NCI-H82 treated with DMSO at 0.1 percent for 48 hours (cell line): ENCODE data around the gene MTR.

ENCODE experiments used
- DNase-seq: peaks from one replicate; lab custom pipeline; 2025; ENCODE audit not compliant: unreplicated experiment; lab: John Stamatoyannopoulos, UW

MTR gene

GRCh38 chr1:236774926-236775325 is 20.2 kb upstream of the MTR start:
- DNase-seq: no peak

GRCh38 chr1:236779312-236779711 is 15.8 kb upstream of the MTR start:
- no peak for DNase-seq

- no peak for DNase-seq
These were observed 9.6 kb upstream of the MTR start for GRCh38 chr1:236785477-236785876.

GRCh38 chr1:236786453-236786852 is 8.6 kb upstream of the MTR start:
- DNase-seq: no peak

GRCh38 chr1:236794585-236795034 is 482 bp upstream of the MTR start:
- no peak for DNase-seq

GRCh38 chr1:236795757-236796667 is 920 bp downstream of the MTR start:
- peak; percentile 17 for DNase-seq

- no peak for DNase-seq
These were observed 3.9 kb downstream of the MTR start for GRCh38 chr1:236799001-236799400.

- no peak for DNase-seq
These were observed 5.0 kb downstream of the MTR start for GRCh38 chr1:236800002-236800620.

- no peak for DNase-seq
These were observed 5.5 kb downstream of the MTR start for GRCh38 chr1:236800623-236801022.

GRCh38 chr1:236802264-236802663 is 7.2 kb downstream of the MTR start:
- DNase-seq: no peak

GRCh38 chr1:236806634-236807033 is 11.5 kb downstream of the MTR start:
- no peak for DNase-seq

- no peak for DNase-seq
These were observed 12.9 kb downstream of the MTR start for GRCh38 chr1:236808005-236808404.

GRCh38 chr1:236808564-236809130 is 13.6 kb downstream of the MTR start:
- no peak for DNase-seq

GRCh38 chr1:236809148-236809547 is 14.1 kb downstream of the MTR start:
- DNase-seq: no peak

GRCh38 chr1:236810018-236810417 is 14.9 kb downstream of the MTR start:
- DNase-seq: no peak

- DNase-seq: no peak
These were observed 17.4 kb downstream of the MTR start for GRCh38 chr1:236812334-236813030.

GRCh38 chr1:236815941-236816340 is 20.8 kb downstream of the MTR start:
- DNase-seq: no peak

- DNase-seq: no peak
These were observed 24.8 kb downstream of the MTR start for GRCh38 chr1:236819856-236820255.

GRCh38 chr1:236821091-236821627 is 26.1 kb downstream of the MTR start:
- DNase-seq: peak; percentile 20

- DNase-seq: no peak
These were observed 28.5 kb downstream of the MTR start for GRCh38 chr1:236823559-236823958.

GRCh38 chr1:236829085-236829484 is 34.0 kb downstream of the MTR start:
- no peak for DNase-seq
